Hepatocyte (in vitro differentiated cells): Measurements from ENCODE around the gene FPR2.

ENCODE experiments used
- CTCF ChIP-seq: fragments of 200-600 bp; sonication (generic); IDR thresholded peaks from 2 replicates; pipeline ENCODE4 v1.5.1; 2016; ENCODE audit warnings: antibody characterized with exemption, mild to moderate bottlenecking; ENCODE audit not compliant: poor library complexity
- EZH2phosphoT487 ChIP-seq: fragments of 200-600 bp; sonication (generic); IDR thresholded peaks from one replicate; pipeline ENCODE4 v1.6.1; 2018; ENCODE audit warnings: antibody characterized with exemption, mild to moderate bottlenecking, low read depth, moderate library complexity; ENCODE audit not compliant: unreplicated experiment, severe bottlenecking

- no peak for TF ChIP-seq EZH2phosphoT487
- no peak for TF ChIP-seq CTCF
Measured at GRCh38 chr19:51780270-51780669, 19.3 kb downstream of the FPR2 start.
